ENCODE data around the gene PET117.
"Not testable (repeated sequence)": the region's sequence is repeated elsewhere in the genome, so short reads cannot be mapped to it uniquely, and the experiment has no call there.

The PET117 gene

GRCh38 chr20:18165553-18165952 lies 27.9 kb downstream of the PET117 start:
- DNase-seq = no peak

DNA sequence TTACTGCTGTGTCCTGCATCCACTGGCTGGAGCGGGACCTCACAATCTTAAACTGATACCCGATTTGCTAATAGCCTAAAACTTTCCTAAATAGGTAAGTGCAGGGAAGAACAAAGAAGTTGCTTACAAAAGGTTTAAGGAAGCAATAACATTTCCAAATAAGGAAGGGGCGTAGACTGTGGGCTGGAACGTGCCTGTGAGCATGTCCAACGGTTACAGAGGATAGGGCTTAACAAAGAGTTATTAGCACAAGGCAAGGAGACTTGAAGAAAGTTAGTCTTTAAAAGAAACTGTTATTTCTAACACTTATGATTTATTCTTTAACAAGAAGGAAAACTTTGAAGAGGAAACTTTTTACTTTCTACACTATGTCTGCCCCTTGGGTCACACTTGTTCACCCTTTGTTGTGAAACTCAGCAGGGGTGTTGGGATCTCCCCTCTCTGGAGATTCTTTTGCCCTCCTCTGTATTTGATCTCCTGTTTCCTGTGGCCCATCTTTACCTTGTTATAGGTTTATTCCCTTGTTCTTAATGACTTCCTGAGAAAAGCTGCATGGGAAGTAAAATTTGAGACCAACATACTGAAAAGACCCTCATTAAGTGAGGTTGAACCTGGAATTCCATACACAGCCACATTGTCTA lies 28.7 kb downstream of the PET117 start:
- no peak for DNase-seq

DNA sequence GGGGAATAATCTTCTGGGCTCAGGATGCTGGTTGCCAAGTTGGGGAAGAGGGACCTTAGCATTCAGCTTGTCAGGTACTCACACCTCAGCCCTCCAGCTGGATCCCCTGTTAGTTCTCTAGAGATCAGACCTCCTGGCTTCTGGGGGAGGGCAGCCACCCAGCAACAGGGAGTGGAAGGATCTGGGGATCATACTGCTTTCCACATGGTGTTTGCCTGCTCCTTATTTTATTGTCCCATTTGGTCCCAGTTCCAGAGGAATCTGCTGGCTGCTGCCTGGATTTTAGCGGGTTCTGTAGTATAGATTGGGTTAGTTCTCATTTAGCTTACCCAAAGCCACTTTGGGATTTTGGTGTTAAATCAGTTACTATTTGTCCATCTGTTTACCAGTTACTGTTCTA lies 29.3 kb downstream of the PET117 start:
- DNase-seq = no peak

DNA sequence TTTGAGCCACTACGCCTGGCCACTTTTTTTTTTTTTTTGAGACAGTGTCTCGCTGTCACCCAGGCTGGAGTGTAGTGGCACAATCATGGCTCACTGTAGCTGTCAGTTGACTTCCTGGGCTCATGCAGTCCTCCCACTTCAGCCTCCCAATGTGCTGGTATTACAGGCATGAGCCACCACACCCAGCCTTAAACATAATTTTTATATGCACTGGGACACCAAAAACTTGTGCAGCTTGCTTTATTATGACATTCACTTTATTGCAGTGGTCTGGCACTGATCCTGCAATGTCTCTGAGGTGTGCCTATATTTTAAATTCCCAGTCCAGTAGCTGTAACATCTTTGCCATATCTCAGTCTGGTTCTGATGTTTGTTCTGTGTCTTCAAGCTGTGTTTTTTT lies 34.7 kb downstream of the PET117 start:
- DNase-seq = no peak

- DNase-seq = no peak
Measured at GRCh38 chr20:18174906-18175683, 37.4 kb downstream of the PET117 start.

GRCh38 chr20:18176318-18176785 lies 38.7 kb downstream of the PET117 start:
- no peak for DNase-seq

- DNase-seq = not testable (repeated sequence)
Measured at GRCh38 chr20:18180366-18180765, 42.7 kb downstream of the PET117 start.

DNA sequence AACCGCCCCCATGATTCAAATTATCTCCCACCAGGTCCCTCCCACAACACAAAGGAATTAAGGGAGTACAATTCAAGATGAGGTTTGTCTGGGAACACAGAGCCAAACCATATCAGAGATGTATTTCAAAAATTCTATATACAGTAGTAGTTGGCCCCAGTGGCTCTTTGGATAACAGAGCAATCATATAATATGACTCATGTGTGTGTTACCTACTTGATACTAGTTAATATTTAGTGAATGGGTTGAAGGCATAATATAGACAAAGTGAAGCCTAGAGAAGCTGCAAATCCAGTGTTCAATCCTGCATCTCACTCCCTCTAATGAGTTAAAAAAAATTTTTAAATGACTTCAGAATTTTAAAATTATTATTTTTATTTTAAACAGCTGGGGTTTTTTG lies 43.2 kb downstream of the PET117 start:
- no peak for DNase-seq

DNA sequence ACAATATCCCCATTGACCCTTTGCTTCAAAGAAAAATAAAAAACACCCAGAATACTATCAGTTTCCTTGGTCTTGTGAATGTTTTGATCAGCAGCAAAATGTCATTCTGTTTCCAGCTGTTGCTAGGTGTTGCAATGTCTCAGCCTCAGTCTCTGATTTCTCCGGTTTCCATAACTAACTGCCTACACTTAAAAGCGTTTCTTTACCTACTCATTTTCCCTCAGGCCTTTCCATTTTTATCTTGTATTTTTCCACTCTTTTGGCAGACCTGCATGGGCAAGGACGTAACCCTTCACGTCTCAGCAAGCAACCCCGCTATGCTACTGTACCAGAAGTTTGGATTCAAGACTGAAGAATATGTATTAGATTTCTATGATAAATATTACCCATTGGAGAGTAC lies 49.4 kb downstream of the PET117 start:
- no peak for DNase-seq

DNA sequence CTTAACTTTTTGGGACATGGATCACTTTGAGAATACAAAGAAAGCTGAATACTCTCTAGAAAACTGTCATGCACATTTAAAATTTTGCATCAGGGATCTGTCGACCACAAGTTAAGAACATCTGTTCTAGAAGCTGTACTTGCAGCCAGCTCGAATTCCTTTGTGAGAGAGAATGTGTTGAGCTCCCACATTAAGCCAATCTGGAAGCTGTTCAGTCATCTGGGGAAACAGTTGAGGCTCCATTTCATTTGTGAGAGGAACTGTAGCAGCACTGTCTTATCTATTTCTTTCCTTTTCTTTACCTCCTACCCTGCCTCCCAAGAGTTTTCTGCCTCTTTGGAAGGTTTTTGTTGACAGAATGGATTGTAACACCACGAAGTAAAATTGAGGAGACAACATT lies 50.8 kb downstream of the PET117 start:
- no peak for DNase-seq

DNA sequence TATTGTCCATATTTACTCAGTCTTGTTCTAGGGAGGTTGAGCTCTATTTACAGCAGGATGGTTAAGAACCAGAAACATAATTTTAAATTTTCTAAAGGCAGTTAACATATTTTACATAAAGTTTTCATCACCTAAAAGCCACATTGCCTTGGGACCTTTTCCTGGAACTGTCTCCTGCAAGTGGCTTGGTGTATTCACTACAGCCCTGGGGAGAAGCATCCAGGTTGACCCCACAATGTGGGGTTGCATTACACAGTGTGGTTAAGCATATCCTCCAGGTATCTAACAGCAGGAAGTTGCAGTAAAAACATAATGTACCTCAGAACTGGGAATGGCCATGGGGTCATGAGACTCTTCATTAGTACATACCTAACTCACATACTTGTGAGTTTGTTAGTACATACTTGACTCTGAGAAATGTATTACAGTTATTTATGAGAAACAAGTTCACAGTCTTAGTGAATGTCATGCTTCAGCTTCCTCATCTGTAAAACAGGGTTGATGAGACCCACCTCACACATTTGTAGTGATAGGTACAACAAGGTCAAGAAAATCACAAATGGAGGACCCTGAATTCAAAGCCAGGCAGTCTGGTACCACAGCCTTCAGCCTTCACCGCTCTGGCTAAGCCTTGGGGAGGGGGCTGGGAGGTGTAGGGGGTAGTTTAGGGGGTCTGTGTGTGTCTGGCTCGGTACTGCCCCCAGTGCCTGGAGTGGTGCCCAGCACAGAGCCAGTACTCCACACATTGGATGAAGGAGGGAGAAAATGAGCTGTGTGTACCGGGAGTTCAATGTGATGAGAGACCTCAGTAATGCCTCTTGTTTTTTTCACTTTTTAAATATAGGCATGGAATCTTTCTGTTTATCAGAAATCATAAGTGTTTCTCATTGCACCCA lies 52.9 kb downstream of the PET117 start:
- DNase-seq = no peak

DNA sequence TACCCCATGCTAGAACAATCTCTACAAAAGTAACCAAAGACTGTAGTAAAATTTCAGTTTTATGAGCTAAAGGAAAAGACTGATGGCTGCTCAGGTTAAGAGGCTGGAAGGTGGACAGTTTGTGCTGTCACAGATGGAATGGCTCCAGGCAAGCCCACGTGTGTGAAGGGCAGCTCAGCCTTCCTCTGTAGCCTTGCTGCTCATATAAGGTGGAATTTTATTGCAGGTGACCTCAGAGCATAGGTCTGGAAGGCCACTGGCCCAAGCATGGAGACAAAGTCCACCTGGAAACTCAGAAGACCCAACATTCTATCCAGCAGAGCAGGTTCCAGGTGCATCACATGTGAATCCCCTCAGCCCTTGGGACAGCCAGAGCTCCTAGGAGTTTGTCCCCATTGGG lies 53.6 kb downstream of the PET117 start:
- no peak for DNase-seq
